Measurements from ENCODE around the gene MFN2.
"Not testable (repeated sequence)": the region's sequence is repeated elsewhere in the genome, so short reads cannot be mapped to it uniquely, and the experiment has no call there.

Gene MFN2

DNA sequence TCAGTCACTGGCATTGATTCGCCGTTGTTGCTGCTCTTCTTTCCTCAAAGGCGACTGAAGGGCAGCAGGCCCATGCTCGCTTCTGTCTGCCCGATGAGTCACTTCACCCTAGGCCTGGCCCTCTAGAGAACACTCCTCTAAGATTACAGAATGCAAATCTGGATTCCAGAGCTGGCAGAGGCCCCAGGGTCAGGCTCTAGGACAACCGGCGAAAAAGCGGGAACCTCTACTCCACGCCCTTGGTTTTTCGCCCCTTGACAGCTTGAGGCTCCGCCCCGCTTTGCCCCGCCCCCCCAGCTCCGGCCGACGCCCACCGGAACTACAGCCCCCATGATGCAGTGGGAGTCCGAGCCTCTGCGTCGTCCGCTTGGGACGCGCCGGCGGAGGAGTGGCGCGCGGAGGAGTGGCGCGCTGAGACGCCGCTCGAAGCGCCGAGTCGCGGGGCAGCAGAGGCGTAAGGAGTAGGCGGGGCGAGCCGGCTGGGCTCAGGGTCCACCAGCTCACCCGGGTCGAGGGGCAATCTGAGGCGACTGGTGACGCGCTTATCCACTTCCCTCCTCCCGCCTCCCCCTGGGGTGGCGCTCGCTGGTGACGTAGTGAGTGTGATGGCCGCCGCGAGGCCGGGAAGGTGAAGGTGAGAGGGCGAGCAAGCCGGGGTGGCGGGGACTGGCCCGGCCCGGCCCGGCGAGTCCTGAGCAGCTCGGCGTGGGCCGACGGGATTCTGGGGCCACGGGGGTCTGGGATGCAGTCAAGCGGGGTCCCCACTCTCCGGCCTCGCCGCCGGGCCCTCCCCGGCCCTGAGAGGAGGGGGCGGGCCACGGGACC is at the start of gene MFN2:
Gene MFN2, plus strand, starts transcription at position 594 of the 825 bp plus-strand sequence. CDS start 8,725 bp downstream, outside the sequence.
- DNase-seq (ENCODE audit: low read depth in 2 of 2), result peak; percentile 91 to 94

GRCh38 chr1:11930571-11931445 is 49.4 kb upstream of the MFN2 start:
- DNase-seq (ENCODE audit: low read depth in 2 of 2), result no peak

DNA sequence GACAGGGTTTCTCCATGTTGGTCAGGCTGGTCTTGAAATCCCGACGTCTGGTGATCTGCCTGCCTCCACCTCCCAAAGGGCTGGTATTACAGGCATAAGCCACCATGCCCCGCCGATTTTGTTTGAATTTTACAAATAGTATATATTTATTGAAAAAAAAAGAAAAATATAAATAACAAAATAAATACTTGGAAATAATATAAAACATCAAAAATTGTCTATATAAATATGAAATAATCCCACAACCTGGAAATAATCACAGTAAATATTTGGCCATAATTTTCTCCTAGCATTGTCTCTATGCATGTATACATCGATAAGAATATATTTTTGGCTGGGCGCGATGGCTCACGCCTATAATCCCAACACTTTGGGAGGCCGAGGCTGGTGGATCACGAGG is 48.4 kb upstream of the MFN2 start:
- DNase-seq (ENCODE audit: low read depth in 2 of 2), result no peak

DNA sequence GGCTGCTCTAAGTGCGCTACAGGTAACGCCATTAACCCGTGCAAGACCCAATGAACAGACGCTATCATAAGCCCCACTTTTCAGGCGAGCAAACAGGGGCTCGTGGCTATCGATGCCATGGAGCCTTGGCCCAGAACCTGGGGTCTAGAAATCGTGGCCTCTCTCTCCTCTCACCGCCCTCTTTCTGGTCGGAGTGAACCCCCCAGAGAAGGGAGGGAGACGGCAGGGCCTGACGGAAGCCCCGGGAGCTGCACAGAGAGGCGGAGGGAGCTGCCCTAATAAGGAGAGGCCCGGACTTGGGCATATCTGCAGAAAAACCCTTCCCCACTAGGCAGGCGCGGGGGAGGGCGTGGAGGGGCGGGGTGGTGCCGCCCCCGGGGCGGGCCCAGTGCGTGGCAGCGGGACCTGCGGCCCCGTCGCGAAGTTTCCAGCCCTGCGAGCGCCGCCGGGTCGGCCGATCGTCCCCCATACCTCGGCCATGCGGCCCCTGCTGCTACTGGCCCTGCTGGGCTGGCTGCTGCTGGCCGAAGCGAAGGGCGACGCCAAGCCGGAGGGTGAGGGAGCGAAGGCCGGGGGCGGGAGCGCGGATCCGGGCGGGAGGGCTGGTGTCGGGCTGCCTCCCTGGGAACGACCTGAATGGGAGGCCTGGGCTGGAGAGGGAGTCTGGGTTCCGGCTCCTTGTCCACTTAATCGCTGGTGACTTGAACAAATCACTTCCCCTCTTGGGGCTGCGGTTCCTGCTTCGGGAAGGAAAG is 45.8 kb upstream of the MFN2 start, which contains the start of gene PLOD1:
Gene PLOD1, plus strand, starts transcription at position 416 of the 755 bp plus-strand sequence. Its CDS starts 63 bp downstream, at position 479.
- peak; percentile 82 to 86 for DNase-seq (ENCODE audit: low read depth in 2 of 2)

DNA sequence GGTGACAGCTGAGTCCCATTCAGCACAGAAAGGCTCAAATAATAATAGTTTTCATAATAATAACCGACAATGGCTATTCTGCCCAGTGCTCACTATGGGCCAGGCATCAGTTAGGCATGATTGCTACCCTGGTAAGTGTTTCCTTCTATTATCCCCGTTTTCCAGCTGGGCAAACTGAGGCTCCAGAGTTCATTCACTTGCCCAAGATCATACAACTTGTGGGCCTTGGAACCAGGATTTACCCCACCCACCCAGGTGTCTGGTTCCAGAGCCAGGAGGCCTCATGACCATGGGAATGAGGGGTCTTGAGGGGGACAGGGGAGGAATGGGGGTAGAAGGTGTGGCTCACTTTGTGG is 45.2 kb upstream of the MFN2 start:
- DNase-seq (ENCODE audit: low read depth in 2 of 2), result no peak

DNA sequence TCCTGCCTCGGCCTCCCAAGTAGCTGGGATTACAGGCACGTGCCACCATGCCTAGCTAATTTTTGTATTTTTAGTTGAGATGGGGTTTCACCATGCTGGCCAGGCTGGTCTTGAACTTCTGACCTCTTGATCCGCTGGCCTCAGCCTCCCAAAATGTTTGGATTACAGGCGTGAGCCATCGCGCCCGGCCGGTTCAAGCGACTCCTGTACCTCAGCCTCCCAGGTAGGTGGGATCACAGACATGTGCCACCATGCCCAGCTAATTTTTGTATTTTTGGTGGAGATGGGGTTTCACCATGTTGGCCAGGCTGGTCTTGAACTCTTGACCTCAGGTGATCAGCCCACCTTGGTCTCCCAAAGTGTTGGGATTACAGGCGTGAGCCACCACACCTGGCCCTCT is 44.5 kb upstream of the MFN2 start:
- DNase-seq (ENCODE audit: low read depth in 2 of 2), result not testable (repeated sequence)

DNA sequence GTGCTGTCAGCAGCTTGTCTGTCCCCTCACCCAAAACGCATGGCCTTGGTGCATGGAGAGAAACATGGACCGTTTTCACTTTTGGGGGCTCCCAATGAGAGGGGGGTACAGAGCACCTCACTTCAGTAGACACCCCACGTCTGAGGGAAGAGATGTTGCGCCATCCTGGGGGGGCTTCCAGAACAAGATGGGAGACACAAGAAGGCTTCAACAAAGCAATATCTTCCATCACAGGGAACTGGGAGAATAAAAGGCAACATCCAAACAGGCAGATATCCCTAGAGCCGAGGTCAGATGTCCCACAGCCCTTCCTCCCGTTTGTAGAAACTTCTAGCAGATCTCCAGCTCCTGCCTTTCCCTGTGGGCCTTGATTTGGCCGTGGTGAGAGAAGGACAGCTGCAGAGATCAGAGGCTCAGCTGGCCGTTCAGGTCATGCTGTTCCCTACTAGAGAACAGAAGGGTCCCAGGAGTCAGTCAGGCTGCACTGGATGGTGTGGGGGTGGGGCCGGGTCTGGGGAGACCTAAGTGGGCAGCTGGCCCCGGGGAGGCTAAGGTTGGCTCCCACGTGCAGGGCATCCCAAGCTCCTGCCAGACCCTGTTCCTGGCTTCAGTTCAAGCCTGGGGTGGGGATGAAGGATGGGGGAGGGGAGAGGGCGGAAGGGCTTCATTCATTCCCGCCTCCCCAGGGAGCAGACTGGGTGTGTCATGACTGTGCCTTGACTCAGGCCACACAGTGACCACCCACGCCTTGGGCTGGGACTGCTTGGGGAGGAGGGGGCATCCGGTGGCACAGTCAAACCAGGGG is 41.3 kb upstream of the MFN2 start:
- no peak for DNase-seq (ENCODE audit: low read depth in 2 of 2)

- not testable (repeated sequence) for DNase-seq (ENCODE audit: low read depth in 2 of 2)
Measured at GRCh38 chr1:11939794-11940193, 40.5 kb upstream of the MFN2 start.

DNA sequence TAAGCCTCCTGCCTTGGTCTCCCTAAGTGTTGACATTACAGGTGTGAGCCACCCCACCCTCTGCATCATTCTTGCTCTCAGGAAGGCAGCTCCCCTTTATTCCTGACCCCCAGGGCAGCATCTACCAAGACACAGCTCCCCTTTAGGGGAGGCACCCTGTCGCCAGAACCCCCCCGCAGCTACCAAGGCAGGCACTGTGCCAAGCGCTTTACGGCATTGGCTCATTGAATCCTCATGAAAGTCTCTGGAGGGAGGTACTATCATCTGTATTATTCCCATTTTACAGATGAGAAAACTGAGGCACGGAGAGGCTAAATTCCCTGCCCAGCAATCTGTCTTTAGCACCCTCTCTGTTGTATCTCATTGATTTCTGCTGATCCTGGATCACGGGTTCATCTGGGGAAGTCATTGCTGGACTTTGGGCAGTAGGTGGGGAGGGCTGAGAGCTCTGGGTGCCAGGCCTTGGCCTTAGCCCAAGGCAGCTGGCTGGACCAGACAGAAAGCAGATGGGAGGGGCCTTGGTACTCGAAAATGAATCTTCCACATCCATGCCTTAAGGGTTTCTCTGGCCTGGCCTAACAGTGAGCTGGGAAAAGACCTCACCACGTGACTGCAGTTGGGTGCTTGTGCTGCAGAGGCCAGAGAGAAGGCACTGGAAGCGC is 39.9 kb upstream of the MFN2 start:
- DNase-seq (ENCODE audit: low read depth in 2 of 2), result no peak

DNA sequence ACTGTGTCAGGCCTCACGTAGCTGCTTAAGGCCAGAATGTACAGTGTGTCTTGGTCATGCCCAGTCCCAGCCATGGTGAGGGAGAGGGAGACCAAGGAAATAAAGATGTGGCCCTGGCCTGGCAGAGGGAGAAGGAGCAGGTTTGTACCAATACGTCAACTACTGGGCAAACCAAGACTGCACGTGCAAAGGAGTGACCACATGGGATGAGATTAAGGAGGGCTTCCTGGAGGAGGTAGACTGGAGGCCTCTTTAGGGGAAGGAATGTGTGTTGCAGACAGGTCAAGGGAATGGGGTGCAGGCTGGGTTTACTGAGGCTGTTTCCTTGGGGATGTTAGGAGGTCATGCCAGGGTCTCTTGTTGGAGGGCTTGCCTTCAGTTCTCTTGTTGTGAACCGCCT is 38.0 kb upstream of the MFN2 start:
- DNase-seq (ENCODE audit: low read depth in 2 of 2), result no peak

DNA sequence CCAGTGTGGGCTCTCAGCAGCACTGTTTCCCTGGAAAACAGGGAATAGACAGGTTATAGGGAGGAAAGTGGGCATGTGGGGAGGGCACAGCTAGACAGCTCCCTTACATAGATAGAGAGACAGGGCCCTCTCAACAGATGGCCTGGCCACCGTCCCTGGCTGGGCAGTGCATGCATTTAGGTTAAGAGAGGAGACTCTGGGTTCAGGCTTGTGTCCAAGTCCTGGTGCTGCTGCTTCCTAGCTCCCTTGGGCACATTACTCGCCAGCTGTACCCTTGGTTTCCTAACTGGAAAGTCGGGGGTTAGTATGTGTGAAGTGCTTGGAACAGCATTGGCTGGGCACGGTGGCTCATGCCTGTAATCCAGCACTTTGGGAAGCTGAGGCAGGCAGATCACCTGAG is 36.6 kb upstream of the MFN2 start:
- DNase-seq (ENCODE audit: low read depth in 2 of 2), result no peak

GRCh38 chr1:11944358-11944931 is 35.8 kb upstream of the MFN2 start:
- DNase-seq (ENCODE audit: low read depth in 2 of 2), result no peak

- DNase-seq (ENCODE audit: low read depth in 2 of 2), result no peak
Measured at GRCh38 chr1:11946647-11947046, 33.6 kb upstream of the MFN2 start.

DNA sequence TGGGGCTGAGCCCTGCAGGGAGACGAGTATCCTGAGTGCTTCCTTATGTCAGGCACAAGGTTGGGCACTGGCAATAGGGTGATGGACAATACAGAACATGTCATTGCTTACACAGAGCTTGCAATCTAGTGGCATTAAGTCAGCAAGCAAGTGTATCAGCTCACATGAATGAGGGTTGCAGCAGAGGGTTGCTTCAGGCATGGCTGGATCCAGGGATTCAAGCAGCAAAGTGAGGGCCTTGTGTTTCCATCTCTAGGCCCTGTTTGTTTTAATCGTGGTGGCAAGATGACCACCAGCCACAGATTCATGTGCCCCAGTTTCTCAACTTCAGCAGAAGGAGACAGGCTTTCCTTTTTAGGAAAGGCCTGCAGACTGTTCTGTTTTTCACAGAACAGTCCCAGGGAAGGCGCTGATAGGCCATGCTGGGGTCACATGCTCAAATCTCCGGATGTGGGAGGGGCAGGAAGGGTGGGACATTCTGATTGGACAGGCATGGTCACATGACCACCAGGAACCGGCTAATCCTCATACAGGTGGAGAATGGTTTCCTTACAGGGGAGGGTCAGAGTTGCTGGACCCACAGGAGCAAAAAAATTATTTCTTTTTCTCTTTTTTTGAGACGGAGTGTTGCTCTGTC is 31.3 kb upstream of the MFN2 start:
- no peak for DNase-seq (ENCODE audit: low read depth in 2 of 2)

DNA sequence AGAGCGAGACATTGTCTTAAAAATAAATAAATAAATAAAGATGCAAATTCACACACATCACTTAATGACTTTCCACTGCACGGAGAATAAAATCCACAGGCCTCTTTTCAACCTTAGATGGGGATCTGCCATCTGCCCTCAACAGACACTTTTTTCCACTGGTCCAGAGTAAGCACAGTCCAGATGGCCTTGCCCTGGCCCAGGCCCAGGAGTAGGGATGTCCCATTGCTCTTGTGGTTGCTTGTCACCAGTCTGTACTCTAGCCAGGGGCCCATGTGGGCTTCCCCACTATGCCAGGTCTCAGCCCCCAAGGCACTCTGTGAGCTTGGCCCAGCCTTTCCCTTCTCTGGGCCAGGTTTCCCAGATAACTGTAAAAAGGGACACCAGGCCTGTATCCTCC is 28.3 kb upstream of the MFN2 start:
- no peak for DNase-seq (ENCODE audit: low read depth in 2 of 2)

GRCh38 chr1:11952455-11953109 is 27.7 kb upstream of the MFN2 start:
- DNase-seq (ENCODE audit: low read depth in 2 of 2), result no peak

GRCh38 chr1:11955221-11955620 is 25.0 kb upstream of the MFN2 start:
- DNase-seq (ENCODE audit: low read depth in 2 of 2), result no peak

GRCh38 chr1:11957398-11957797 is 22.8 kb upstream of the MFN2 start:
- DNase-seq (ENCODE audit: low read depth in 2 of 2), result no peak

GRCh38 chr1:11957897-11958296 is 22.3 kb upstream of the MFN2 start:
- DNase-seq (ENCODE audit: low read depth in 2 of 2), result no peak

All from stimulated activated CD8-positive, alpha-beta memory T cell treated with anti-CD3 and anti-CD28 coated beads, Interleukin-2, amount 100 ng/mL, for 48 hours (primary cell).